GM19099 (cell line): ENCODE data around the gene ADAM12.

Experiments
- POLR2A ChIP-seq: IDR thresholded peaks from 3 replicates; pipeline ENCODE4 v1.6.1; 2011; ENCODE audit warnings: low read depth; ENCODE audit not compliant: insufficient read length; ENCODE audit errors: extremely low read depth

The ADAM12 gene

GRCh38 chr10:126111516-126111915 lies 276.8 kb downstream of the ADAM12 start:
- TF ChIP-seq POLR2A, result no peak

- TF ChIP-seq POLR2A, result no peak
These were observed 277.6 kb downstream of the ADAM12 start for GRCh38 chr10:126110489-126111180.

- TF ChIP-seq POLR2A, result no peak
These were observed 278.4 kb downstream of the ADAM12 start for GRCh38 chr10:126109893-126110292.

DNA sequence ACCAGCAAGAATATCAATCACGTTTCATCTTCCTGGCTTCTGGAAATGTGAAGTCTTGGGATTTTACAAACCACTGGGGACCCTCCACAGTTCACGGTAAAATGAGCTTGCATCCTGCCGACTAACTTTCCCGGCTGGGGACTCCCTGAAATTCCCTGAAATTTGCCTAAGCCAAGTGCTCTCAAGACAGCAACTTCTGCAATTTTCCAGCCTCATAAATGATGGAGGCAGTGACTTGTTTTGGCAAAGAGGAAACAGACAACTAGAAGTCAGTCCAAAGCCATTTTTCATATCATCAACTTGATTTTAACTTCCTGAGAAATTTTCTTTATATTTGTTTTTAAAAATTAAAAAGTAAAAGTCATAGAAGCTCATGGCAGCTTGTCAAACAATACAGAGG lies 279.6 kb downstream of the ADAM12 start:
- TF ChIP-seq POLR2A, result no peak

DNA sequence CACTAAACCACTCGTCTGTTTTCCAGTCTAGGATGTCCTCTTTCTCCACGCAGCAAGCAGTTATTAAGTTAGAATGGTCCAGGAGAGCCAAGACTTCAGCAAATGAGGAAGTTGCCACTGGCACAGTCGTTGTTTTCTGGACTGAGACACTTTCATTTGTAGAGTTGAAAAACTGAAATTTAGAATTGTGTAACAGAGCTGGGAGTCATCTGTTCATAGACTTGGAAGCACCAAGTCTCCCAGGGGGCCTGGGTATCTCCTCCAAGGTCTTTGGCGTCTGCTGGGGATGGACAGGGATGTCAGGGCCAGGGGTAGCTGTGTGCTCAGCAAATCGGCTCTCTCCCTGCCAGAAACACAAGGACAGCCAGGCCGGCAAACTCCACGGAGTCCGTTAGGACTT lies 283.5 kb downstream of the ADAM12 start:
- TF ChIP-seq POLR2A, result no peak

DNA sequence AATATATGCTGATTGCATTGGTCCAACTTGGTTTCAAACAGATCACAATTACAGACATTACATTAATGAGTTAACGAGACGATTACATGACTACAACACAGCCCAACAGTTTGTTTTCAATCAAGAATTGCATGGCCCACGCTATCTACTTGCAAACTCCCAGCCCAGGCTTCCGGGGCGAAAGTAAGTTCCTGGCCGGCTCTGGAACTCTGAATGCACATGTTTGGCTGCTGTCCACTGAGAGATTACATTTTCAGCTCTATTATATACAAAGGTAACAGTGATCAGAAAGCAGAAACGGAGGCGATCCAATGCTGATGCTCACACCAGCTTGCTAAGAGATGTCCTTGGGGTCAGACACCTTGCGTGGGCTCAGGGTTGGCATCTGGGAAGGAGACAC lies 285.6 kb downstream of the ADAM12 start:
- TF ChIP-seq POLR2A, result no peak

GRCh38 chr10:126101736-126102135 lies 286.5 kb downstream of the ADAM12 start:
- TF ChIP-seq POLR2A, result no peak

DNA sequence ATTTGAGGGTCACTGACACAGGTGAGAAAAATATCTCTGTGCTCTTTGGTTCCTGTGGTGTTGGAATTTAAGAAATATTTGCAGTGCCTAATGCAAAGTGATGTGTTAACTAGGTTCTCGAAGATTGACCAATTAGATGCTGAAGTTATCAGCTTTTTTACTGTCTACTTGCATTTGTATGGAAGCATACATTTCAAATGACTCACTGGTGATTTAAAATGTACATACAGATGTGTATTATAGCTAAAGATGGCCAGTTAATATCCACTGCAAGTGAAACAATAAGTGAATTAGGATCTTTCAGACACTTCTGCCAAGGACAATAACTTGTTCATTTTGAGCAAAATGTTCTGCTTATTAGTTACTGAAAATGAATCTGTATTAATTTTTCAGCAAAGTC lies 287.0 kb downstream of the ADAM12 start:
- no peak for TF ChIP-seq POLR2A

DNA sequence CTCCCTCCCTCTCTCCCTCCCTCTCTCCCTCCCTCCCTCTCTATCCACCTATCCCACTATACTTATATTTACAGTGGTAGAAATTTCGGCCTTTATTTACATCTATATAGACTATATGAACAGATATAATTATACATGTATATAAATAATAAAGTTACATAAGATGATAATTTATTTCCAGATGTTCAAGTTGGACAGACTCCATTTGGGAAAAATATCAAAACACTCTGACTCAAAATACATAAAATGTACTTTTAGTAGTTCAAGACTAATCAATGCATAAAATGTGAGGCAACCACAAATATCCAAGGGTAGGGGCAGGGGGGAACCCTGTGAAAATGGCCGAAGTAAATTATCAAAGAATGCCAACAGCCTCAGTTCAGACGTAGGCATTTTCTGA lies 288.9 kb downstream of the ADAM12 start:
- TF ChIP-seq POLR2A, result no peak

DNA sequence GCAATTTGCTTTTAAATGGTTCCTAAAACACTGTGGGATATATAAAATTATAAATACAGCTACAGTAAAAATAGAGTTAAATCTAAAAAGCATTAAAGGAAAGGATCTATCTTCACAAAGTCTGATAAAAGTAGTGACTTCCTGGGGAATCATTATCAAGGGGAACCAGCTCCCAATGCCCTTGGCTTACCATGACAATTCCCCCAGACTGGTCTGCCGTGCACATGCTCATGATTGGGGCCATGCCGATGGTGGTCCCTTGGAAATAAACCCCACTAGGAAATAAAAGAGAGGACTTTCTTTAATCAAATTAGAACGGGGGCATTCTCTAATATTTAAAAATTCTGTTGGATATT lies 290.1 kb downstream of the ADAM12 start:
- no peak for TF ChIP-seq POLR2A

DNA sequence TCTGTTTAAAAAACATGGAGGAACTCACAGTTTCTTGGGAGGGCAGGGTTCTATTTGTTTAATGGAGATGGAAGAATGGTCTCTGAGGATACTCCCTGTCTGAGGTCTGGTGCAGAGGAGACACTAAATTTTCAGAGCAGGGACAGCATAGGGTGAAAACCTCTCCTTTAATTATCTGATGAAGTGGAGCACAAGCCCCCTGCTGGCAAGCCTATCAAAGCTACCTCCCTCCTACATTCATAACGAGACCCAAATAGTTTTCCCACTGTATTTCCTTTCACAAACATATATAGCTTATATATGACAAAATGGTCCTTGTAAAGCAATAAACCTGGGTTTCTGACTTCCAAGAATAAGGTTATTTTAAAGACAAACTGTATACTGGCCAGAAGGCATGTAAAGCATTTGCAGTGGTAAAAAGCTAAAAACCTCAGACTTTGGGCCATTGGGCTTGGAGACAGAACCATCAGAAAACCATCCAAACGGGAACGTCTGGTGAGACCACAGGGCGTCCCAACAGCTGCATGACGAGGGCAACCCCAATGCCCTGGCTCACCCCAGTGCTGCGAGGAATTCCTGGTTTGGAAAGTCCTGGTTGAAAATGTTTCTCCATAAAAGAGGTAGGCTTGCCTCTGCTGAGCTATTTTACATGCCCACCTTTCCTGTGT lies 290.6 kb downstream of the ADAM12 start:
- TF ChIP-seq POLR2A, result no peak

DNA sequence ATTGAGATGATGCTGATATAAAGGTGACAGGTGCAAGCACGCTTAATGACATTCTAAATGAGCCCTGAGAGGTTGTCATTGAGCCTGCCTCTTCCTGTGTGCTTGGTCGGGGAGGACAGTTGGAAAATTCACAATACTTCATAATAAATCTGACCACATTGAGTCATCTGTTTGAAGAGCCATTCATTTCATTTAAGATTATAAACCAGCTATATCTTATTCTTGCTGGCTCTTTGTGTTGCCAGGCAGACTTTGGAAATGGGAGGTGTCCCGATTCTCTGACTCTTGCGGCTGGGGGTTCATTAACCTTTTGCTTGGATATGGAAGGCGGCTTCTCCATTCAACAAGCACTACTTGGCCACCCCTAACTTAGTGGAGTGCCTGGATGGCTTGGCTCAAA lies 293.7 kb downstream of the ADAM12 start:
- TF ChIP-seq POLR2A, result no peak

- no peak for TF ChIP-seq POLR2A
These were observed 295.7 kb downstream of the ADAM12 start for GRCh38 chr10:126092366-126093215.

DNA sequence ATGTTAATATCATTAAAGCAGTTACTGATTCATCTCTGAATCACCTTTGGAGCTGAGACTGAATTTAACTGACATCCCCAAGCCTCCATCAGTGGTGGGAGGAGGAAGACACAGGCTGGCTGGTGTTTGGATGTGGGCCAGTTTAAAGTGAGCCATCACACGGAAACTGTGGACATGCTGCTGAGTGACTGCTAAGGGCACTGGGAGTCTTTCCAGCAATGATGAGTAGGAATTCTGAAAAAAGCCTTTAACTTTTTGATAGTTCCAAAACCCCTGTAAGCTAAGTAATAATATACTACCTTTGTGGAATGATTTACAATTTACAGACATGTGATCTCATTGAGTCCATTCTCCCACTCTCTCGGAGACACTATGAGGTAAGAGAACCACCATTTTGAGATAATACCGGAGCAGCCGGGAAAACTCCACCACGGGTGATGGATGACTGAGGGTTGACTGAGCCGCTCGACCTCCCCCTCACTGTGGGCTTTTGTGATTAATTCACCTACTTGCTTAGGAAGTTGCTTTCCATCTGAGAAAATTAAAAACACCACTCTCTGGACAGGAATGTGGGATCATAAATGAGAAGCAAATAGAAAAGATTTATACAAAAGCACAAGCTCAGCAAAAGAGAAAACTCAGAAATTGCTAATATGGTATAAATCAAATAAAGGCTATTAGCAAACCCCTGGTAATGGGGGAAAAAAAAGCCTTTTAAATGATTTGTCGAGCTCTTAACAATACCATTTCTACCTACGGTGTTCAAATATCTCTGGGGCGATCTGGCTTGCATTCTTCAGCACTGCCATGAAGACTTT lies 297.2 kb downstream of the ADAM12 start:
- no peak for TF ChIP-seq POLR2A

GRCh38 chr10:126090443-126090842 lies 297.8 kb downstream of the ADAM12 start:
- no peak for TF ChIP-seq POLR2A
